ENCODE measurements around the gene SPACA4. TPM values are rescaled to one million over a fixed set of nuclear protein-coding genes. Genes with fewer than 3 reads are reported as not detected.

Gene SPACA4
- total RNA-seq, 1 experiment from 2014 or later, result not detected

- POLR2A ChIA-PET, result interaction anchor here (0.6 kb wide), 1 partner anchor 15 kb away, joined by 3 read pairs; no protein-coding TSS in a partner anchor
- peak overlapping the region; percentile 53 to 69 for H3K4me3 ChIP-seq (ENCODE audit: low read depth in 2 of 2, low read length in 2 of 2)
- no peaks in the 10 kb centered on the region for H3K36me3 ChIP-seq (ENCODE audit: control insufficient read depth, insufficient read depth, low read length)
- intact Hi-C loops (cut with micrococcal nuclease; ENCODE audit: unreplicated experiment) (no loop called here), in situ Hi-C loops (cut with HindIII; ENCODE audit: low pct_unique_long_range_greater_than_20kb, low sequenced_read_pairs) (no loop called here)
- TF ChIP-seq, protein P1, sequence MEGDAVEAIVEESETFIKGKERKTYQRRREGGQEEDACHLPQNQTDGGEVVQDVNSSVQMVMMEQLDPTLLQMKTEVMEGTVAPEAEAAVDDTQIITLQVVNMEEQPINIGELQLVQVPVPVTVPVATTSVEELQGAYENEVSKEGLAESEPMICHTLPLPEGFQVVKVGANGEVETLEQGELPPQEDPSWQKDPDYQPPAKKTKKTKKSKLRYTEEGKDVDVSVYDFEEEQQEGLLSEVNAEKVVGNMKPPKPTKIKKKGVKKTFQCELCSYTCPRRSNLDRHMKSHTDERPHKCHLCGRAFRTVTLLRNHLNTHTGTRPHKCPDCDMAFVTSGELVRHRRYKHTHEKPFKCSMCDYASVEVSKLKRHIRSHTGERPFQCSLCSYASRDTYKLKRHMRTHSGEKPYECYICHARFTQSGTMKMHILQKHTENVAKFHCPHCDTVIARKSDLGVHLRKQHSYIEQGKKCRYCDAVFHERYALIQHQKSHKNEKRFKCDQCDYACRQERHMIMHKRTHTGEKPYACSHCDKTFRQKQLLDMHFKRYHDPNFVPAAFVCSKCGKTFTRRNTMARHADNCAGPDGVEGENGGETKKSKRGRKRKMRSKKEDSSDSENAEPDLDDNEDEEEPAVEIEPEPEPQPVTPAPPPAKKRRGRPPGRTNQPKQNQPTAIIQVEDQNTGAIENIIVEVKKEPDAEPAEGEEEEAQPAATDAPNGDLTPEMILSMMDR (IDR thresholded peaks at IDR 0.05), result no peak
- TF ChIP-seq, protein P2, sequence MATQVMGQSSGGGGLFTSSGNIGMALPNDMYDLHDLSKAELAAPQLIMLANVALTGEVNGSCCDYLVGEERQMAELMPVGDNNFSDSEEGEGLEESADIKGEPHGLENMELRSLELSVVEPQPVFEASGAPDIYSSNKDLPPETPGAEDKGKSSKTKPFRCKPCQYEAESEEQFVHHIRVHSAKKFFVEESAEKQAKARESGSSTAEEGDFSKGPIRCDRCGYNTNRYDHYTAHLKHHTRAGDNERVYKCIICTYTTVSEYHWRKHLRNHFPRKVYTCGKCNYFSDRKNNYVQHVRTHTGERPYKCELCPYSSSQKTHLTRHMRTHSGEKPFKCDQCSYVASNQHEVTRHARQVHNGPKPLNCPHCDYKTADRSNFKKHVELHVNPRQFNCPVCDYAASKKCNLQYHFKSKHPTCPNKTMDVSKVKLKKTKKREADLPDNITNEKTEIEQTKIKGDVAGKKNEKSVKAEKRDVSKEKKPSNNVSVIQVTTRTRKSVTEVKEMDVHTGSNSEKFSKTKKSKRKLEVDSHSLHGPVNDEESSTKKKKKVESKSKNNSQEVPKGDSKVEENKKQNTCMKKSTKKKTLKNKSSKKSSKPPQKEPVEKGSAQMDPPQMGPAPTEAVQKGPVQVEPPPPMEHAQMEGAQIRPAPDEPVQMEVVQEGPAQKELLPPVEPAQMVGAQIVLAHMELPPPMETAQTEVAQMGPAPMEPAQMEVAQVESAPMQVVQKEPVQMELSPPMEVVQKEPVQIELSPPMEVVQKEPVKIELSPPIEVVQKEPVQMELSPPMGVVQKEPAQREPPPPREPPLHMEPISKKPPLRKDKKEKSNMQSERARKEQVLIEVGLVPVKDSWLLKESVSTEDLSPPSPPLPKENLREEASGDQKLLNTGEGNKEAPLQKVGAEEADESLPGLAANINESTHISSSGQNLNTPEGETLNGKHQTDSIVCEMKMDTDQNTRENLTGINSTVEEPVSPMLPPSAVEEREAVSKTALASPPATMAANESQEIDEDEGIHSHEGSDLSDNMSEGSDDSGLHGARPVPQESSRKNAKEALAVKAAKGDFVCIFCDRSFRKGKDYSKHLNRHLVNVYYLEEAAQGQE (IDR thresholded peaks at IDR 0.05; ENCODE audit: insufficient read depth in 1 of 2, low read depth in 2 of 2, low read length in 1 of 2), result no peak
- TF ChIP-seq TCF7L2 (IDR thresholded peaks at IDR 0.05; ENCODE audit: low read depth, low read length), result no peak
- TF ChIP-seq SIN3A (IDR thresholded peaks at IDR 0.05; ENCODE audit: borderline replicate concordance, insufficient read depth, low read depth, low read length), result no peak
- no peak for TF ChIP-seq POLR2AphosphoS5 (IDR thresholded peaks at IDR 0.05; ENCODE audit: low read depth, low read length)
- H3K27me3 ChIP-seq (ENCODE audit: control insufficient read depth, insufficient read depth, low read length), result no peaks in the 10 kb centered on the region
- DNase-seq (ENCODE audit: low read depth, low spot score) (no peak), ATAC-seq (no peak)
- CTCF ChIA-PET, result no interaction called here
- H3K27ac ChIP-seq (ENCODE audit: low read length), result peak overlapping the region; percentile 21
- peaks cover 2% of the 10 kb centered on the region; the same call in 1 of the 2 replicates for H3K4me1 ChIP-seq (ENCODE audit: control insufficient read depth, insufficient read depth, low read length)
- H3K9me3 ChIP-seq (ENCODE audit: control insufficient read depth, insufficient read depth, low read depth, low read length), result no peaks in the 10 kb centered on the region
- no TSS peak for BruUV-seq (replicated peaks)
Measured at GRCh38 chr19:48646722-48647216, 40.2 kb downstream of the SPACA4 start.

- H3K4me1 ChIP-seq (ENCODE audit: control insufficient read depth, insufficient read depth, low read length), result peaks cover 2% of the 10 kb centered on the region; the same call in 1 of the 2 replicates
- TF ChIP-seq, protein P2 (IDR thresholded peaks at IDR 0.05; ENCODE audit: insufficient read depth in 1 of 2, low read depth in 2 of 2, low read length in 1 of 2), result no peak
- no peak for TF ChIP-seq SIN3A (IDR thresholded peaks at IDR 0.05; ENCODE audit: borderline replicate concordance, insufficient read depth, low read depth, low read length)
- TF ChIP-seq, protein P1 (IDR thresholded peaks at IDR 0.05), result no peak
- TF ChIP-seq TCF7L2 (IDR thresholded peaks at IDR 0.05; ENCODE audit: low read depth, low read length), result no peak
- TF ChIP-seq POLR2AphosphoS5 (IDR thresholded peaks at IDR 0.05; ENCODE audit: low read depth, low read length), result no peak
- H3K27me3 ChIP-seq (ENCODE audit: control insufficient read depth, insufficient read depth, low read length), result no peaks in the 10 kb centered on the region
- DNase-seq (ENCODE audit: low read depth, low spot score) (no peak), ATAC-seq (no peak)
- no peaks in the 10 kb centered on the region for H3K36me3 ChIP-seq (ENCODE audit: control insufficient read depth, insufficient read depth, low read length)
- in situ Hi-C loops (cut with HindIII; ENCODE audit: low pct_unique_long_range_greater_than_20kb, low sequenced_read_pairs), result no loop called here
- BruUV-seq (replicated peaks), result no TSS peak
- POLR2A ChIA-PET, result no interaction called here
- no peak overlapping the region for H3K27ac ChIP-seq (ENCODE audit: low read length)
- intact Hi-C loops (cut with micrococcal nuclease; ENCODE audit: unreplicated experiment), result no loop called here
- H3K4me3 ChIP-seq (ENCODE audit: low read depth in 2 of 2, low read length in 2 of 2), result no peak overlapping the region
- no peaks in the 10 kb centered on the region for H3K9me3 ChIP-seq (ENCODE audit: control insufficient read depth, insufficient read depth, low read depth, low read length)
- CTCF ChIA-PET, result interaction anchor here (0.6 kb wide), 1 partner anchor 65 kb away, joined by 5 read pairs; no protein-coding TSS in a partner anchor
Measured at GRCh38 chr19:48648134-48648533, 41.6 kb downstream of the SPACA4 start.
